Measurements from ENCODE around the gene RGPD3. TPM values are rescaled to one million over a fixed set of nuclear protein-coding genes. Genes with fewer than 3 reads are reported as not detected.
"Not testable (repeated sequence)": the region's sequence is repeated elsewhere in the genome, so short reads cannot be mapped to it uniquely, and the experiment has no call there.

The RGPD3 gene
- total RNA-seq, 2 donors from 2014 or later: 0.24 to 0.25 TPM

DNA sequence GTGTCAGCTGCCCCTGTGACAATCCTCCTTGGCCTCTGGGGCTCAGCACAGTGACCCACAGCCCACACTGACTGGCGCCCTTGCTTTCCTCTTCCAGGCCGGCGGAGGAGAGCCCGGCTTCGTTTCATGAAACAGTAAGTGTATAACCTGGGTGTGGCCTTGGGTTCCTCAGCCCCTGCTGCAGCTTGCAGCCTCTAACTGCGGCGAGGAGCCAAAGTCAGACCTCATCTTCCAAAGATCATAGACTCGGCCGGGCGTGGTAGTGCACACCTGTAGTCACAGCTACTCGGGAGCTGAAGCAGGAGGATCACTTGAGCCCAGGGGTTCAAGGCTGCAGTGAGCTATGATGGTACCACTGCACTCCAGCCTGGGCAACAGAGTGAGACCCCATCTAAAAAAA is 36.0 kb upstream of the RGPD3 start:
- not testable (repeated sequence) for DNase-seq; H3K27ac Mint-ChIP-seq; H3K36me3 Mint-ChIP-seq (ENCODE audit: insufficient read depth in 2 of 2); ATAC-seq (replicated peaks in 1 of 2); H3K4me1 Mint-ChIP-seq (ENCODE audit: low read depth); H3K27me3 Mint-ChIP-seq (ENCODE audit: low read depth); H3K9me3 Mint-ChIP-seq; H3K4me3 Mint-ChIP-seq

DNA sequence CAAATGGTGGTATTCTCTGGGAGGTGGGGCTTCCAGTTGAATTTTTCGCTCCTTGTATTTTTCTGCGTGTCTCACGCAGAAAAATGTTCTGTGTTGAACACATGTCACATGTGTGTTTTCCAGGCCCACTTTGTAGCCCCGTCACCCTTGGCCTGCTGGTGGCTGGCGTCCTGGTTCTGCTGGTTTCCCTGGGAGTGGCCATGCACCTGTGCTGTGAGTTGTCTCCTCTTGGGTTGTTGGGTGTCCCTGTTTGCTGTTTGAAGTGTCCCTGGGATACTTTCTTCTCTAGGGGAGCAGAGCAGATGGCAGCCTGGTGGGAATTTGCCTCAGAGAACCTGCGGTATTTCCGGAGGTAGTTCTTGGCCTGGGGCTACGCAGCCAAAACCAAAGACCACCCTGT is 34.1 kb upstream of the RGPD3 start:
- H3K4me3 Mint-ChIP-seq; H3K27me3 Mint-ChIP-seq (ENCODE audit: low read depth); H3K36me3 Mint-ChIP-seq (ENCODE audit: insufficient read depth in 2 of 2); ATAC-seq (replicated peaks in 1 of 2); DNase-seq; H3K9me3 Mint-ChIP-seq; H3K27ac Mint-ChIP-seq; H3K4me1 Mint-ChIP-seq (ENCODE audit: low read depth): not testable (repeated sequence)

DNA sequence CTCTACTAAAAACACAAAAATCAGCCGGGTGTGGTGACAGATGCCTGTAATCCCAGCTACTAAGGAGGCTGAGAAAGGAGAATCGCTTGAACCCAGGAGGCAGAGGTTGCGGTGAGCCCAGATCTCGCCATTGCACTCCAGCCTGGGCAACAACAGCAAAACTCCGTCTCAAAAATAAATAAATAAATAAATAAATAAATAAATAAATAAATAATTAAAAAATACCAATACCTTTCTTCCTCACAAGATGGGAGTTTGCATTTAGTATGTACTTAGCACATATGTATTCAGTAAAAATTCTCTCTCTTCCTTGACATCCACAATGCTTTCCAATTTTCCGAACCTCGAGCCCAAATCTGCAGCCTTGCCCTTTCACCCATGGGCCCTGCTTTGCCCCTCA is 32.1 kb upstream of the RGPD3 start:
- not testable (repeated sequence) for H3K36me3 Mint-ChIP-seq (ENCODE audit: insufficient read depth in 2 of 2); H3K4me1 Mint-ChIP-seq (ENCODE audit: low read depth); H3K27me3 Mint-ChIP-seq (ENCODE audit: low read depth); H3K9me3 Mint-ChIP-seq; ATAC-seq (replicated peaks in 1 of 2); H3K4me3 Mint-ChIP-seq; H3K27ac Mint-ChIP-seq; DNase-seq

DNA sequence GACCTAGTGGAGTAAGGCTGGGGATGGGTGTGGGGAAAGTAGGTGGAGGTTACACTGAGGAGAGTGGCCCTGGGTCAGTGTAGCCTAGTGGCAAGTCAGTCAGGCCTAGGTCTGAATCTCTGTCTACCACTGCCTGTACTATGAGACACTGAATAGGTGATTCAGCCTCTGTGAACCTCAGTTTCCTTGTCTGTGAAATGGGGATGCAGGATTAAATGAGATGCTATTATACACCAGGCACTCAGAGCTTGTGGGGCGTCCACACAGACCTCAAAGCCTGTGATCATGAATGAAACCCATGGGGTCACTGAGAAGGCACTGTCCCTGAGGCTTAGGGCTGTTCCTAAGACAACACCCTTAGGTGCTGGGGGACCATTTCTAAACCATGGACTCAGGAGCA is 30.3 kb upstream of the RGPD3 start:
- H3K27me3 Mint-ChIP-seq (ENCODE audit: low read depth); ATAC-seq (replicated peaks in 1 of 2); H3K4me3 Mint-ChIP-seq; H3K36me3 Mint-ChIP-seq (ENCODE audit: insufficient read depth in 2 of 2); DNase-seq; H3K4me1 Mint-ChIP-seq (ENCODE audit: low read depth); H3K27ac Mint-ChIP-seq; H3K9me3 Mint-ChIP-seq: not testable (repeated sequence)

DNA sequence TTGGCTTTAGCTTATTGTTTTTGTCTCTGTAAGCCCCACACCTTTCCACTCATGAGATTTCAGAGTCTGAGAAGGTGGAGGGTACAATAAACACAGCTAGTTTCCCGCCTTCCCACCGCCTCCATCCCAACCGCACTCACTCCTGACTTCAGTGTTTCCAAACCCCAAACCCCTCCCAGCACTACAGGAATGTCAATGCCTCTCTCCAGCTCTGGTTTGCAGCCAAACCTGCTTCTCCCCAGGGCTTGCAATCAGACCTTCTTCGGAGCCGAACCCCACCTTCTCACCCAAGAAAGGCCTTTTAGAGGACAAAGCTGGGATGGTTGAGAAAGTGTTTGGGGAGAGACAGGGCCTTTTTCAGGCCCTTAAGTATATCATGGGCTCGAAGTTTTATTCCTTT is 24.7 kb upstream of the RGPD3 start:
- DNase-seq; H3K4me3 Mint-ChIP-seq; H3K27me3 Mint-ChIP-seq (ENCODE audit: low read depth); H3K4me1 Mint-ChIP-seq (ENCODE audit: low read depth); H3K36me3 Mint-ChIP-seq (ENCODE audit: insufficient read depth in 2 of 2); ATAC-seq (replicated peaks in 1 of 2); H3K9me3 Mint-ChIP-seq; H3K27ac Mint-ChIP-seq: not testable (repeated sequence)

DNA sequence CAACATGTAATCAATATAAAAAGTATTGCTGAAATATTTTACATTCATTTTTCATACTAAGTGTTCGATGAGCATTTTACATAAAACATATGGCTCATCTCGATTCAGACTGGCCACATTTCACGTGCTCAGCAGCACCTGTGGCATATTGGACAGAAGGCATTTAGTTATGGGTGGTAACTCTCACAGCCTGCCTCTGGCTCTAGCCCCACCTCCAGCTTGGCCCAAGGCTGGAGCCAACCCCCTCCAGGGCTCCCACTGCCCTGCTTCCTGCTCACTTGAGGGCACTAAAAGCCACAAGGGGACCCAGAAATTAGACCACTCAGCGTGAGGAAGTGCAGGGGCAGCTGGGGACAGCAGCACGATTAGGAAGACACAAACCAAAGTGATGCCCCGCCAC is 24.2 kb upstream of the RGPD3 start:
- H3K4me3 Mint-ChIP-seq; ATAC-seq (replicated peaks in 1 of 2); H3K27ac Mint-ChIP-seq; H3K9me3 Mint-ChIP-seq; H3K36me3 Mint-ChIP-seq (ENCODE audit: insufficient read depth in 2 of 2); H3K4me1 Mint-ChIP-seq (ENCODE audit: low read depth); H3K27me3 Mint-ChIP-seq (ENCODE audit: low read depth); DNase-seq: not testable (repeated sequence)

DNA sequence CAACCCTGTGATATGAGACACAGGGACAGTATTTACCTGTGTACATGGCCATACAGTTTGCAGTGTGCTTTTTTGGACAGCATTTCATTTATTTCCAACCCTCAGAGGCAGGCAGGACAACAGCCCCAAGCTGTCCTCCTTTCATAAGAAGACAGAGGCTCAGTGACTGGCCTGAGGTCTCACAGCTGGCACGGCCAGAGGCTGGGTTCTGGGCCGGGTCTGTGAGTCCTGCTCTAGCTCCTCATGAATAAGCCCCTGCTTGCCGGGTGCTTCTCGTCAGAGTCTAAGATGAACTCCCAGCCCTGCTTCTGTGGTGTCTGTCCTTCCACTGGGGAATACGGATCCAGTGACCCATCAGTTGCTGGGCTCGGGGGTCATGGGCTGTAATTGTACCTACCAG is 21.5 kb upstream of the RGPD3 start:
- H3K27me3 Mint-ChIP-seq (ENCODE audit: low read depth): peaks cover 17% of the 10 kb centered on the region
- not testable (repeated sequence) for H3K36me3 Mint-ChIP-seq (ENCODE audit: insufficient read depth in 2 of 2); ATAC-seq (replicated peaks in 1 of 2); H3K9me3 Mint-ChIP-seq; H3K4me1 Mint-ChIP-seq (ENCODE audit: low read depth); H3K27ac Mint-ChIP-seq; DNase-seq; H3K4me3 Mint-ChIP-seq

DNA sequence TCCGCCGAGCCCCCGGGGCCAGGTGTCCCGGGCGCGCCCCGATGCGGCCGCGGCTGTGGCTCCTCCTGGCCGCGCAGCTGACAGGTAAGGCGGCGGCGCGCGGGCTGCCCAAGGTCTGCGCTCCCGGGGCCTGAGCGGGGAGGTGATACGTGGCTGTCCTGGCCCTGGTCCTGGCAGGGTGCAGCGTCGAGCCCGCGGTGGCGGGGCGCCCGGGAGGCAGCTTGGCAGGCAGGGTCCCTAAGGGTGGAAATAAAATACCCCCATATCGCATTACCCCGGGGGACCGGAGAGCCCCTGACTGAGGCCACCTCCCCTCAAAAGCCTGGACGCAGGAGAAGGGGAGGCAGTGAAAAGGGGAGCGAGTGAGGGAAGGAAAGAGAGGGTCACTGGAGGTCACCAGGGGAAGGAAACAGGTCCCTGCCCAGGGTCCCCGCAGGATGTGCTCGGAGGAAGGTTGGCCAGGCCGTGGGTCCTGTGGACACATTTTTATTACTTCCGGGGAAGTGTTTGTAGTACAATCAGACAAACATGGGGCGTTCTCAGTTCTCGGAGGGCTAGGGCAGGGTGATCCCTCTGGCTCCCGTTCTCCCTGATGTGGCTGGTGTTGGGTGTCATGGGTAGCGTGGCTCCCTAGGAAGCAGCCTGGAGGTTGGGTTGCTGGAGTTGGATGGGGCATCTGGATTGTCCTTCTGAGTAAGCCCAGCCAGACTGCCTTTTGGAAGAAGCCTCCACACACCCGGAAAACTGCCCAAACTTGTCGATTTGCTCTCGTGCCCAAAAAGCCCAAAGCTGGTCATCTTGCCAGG is 19.4 kb upstream of the RGPD3 start:
- not testable (repeated sequence) for H3K36me3 Mint-ChIP-seq (ENCODE audit: insufficient read depth in 2 of 2); DNase-seq; H3K4me1 Mint-ChIP-seq (ENCODE audit: low read depth); H3K27ac Mint-ChIP-seq; H3K9me3 Mint-ChIP-seq; H3K4me3 Mint-ChIP-seq
- H3K27me3 Mint-ChIP-seq (ENCODE audit: low read depth): peaks cover 23% of the 10 kb centered on the region
- ATAC-seq (replicated peaks in 1 of 2): peak; percentile 23 to 29

DNA sequence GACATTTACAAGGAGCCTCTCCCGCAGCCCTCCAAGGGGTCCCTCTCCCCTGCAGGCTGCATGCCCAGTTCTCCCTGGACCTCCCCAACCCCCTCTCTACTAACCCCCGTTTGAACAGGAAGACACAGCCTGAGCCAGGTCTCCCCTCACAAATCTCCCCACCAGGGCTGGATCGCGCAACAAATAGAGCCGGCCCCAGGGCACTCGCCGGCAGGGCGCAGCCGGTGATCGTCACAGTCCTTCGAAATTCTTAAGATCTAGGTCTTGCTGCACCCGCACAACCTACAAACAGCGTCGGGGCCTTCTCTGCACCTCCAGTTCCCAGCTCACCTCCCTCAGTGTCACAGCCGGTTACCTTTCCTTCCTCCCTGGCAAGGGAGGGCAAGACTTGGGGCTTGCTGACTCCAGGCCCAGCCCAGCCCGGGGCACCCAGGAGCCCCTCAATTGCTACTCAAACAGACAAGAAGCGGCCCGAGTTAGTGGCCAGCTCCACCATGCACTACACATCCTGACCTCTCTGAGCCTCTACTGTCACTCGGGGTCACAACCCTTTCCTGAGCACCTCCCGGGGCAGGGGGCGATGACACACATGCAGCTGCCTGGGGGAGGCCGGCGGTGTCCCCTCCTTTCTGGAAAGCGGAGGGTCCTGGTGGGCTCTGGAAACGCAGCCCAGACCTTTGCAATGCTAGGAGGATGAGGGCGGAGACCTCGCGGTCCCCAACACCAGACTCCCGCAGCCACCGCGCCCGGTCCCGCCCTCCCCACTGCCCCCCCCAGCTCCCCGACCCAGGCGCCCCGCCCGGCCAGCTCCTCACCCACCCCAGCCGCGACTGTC is 18.6 kb upstream of the RGPD3 start, which contains the start of gene CD8B2:
TSS of gene CD8B2 (plus strand) at position 814 of the 835 bp plus-strand sequence. CDS start 63 bp downstream, outside the sequence.
- not testable (repeated sequence) for DNase-seq; H3K4me1 Mint-ChIP-seq (ENCODE audit: low read depth); H3K4me3 Mint-ChIP-seq; H3K27ac Mint-ChIP-seq; H3K9me3 Mint-ChIP-seq; H3K36me3 Mint-ChIP-seq (ENCODE audit: insufficient read depth in 2 of 2)
- ATAC-seq (replicated peaks in 1 of 2): peak; percentile 39 to 54
- H3K27me3 Mint-ChIP-seq (ENCODE audit: low read depth): peaks cover 23% of the 10 kb centered on the region

DNA sequence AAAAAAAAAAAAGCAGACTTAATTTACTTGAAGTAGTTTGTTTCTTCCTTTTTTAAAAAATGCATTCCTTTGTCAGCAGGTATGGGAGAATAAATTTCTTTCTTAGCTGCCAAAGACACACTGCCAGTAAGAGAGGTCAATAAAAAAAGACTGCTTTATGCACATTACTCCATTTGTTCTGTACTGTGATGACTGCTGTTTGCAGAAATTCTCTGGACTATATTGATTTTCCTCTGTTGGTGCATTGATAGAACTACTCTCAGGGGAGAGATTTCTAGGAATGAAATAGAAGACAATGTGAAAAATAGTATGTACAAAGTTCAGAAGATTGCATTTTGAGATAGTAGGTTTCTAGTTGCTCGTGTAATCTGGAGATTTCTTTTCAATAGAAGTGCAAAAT is 11.3 kb upstream of the RGPD3 start:
- H3K36me3 Mint-ChIP-seq (ENCODE audit: insufficient read depth in 2 of 2); ATAC-seq (replicated peaks in 1 of 2); H3K27ac Mint-ChIP-seq; H3K4me3 Mint-ChIP-seq; H3K4me1 Mint-ChIP-seq (ENCODE audit: low read depth); H3K27me3 Mint-ChIP-seq (ENCODE audit: low read depth); H3K9me3 Mint-ChIP-seq; DNase-seq: not testable (repeated sequence)

DNA sequence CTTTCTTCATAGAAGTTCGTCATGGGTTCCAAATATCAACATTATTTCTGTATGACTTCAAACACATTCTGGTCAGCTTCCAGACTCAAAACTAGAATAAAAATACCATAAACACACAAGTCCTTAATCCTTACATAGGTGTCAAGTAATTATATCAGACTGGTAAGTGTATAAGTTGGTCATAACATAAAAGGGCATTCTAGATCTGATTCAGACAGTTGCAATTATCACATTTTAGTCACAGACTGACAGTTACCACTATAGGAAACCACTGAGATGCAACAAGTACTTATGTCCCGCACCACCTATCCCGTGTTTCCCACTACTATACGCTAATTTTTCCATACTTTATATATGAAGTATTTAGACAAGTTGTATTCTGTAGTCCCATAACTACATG is 9.4 kb upstream of the RGPD3 start:
- not testable (repeated sequence) for DNase-seq; H3K36me3 Mint-ChIP-seq (ENCODE audit: insufficient read depth in 2 of 2); H3K9me3 Mint-ChIP-seq; H3K4me3 Mint-ChIP-seq; H3K27ac Mint-ChIP-seq; H3K27me3 Mint-ChIP-seq (ENCODE audit: low read depth); H3K4me1 Mint-ChIP-seq (ENCODE audit: low read depth)
- ATAC-seq (replicated peaks in 1 of 2): peak; percentile 31 to 65

DNA sequence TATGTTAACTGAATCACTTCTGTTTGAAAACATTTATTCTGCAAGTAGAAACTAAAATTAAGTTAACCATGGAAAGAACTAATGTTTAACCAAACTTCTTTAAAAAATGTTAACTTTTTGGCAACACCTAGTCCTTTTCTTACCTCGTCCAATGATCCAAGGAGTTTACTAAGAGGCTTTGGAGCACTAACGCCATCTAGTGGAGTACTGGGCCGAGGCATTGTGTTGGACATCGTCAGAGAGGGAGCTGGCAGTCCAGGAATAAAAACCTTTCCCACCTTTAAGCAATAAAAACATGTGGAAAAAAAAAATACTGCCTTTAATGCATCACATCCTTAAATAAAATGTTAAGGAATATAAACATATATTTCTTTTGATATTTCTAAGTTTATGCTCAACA is 2.4 kb upstream of the RGPD3 start:
- not testable (repeated sequence) for H3K36me3 Mint-ChIP-seq (ENCODE audit: insufficient read depth in 2 of 2); H3K4me3 Mint-ChIP-seq; H3K4me1 Mint-ChIP-seq (ENCODE audit: low read depth); H3K27ac Mint-ChIP-seq; H3K27me3 Mint-ChIP-seq (ENCODE audit: low read depth); H3K9me3 Mint-ChIP-seq
- ATAC-seq (replicated peaks in 1 of 2): peak; percentile 44 to 53
- peak; percentile 49 for DNase-seq

DNA sequence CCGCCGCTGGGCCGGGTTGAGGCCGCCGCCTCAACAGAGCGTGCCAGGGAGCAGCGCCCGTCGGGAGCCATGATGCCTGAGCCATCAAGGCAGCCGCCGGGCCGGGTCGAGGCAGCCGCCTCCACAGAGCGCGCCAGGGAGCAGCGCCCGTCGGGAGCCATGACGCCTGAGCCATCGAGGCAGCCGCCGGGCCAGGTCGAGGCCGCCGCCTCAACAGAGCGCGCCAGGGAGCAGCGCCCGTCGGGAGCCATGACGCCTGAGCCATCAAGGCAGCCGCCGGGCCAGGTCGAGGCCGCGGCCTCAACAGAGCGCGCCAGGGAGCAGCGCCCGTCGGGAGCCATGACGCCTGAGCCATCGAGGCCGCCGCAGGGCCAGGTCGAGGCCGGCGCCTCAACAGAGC is 697 bp downstream of the RGPD3 start:
- H3K36me3 Mint-ChIP-seq (ENCODE audit: insufficient read depth in 2 of 2); H3K9me3 Mint-ChIP-seq; ATAC-seq (replicated peaks in 1 of 2); H3K4me1 Mint-ChIP-seq (ENCODE audit: low read depth); H3K27me3 Mint-ChIP-seq (ENCODE audit: low read depth); H3K4me3 Mint-ChIP-seq; H3K27ac Mint-ChIP-seq; DNase-seq: not testable (repeated sequence)

Measured in activated T-cell treated with anti-CD3 and anti-CD28 coated beads, Interleukin-2, amount 50 U/mL, for 72 hours (primary cell).